Spleen (tissue), 7 donors: Measurements from ENCODE around the gene SMC1A.

Experiments used
- POLR2A ChIP-seq, 3 donors: fragments of 450-650 bp; IDR thresholded peaks; one replicate each; pipeline ENCODE4 v1.5.1; 2017; ENCODE audit warnings: antibody characterized with exemption in 3 of 3, mild to moderate bottlenecking in 1 of 3
- TF ChIP-seq, protein P1 (sequence below), 11 experiments: fragments of 200-600 bp in 7 of 11; fragments of 450-650 bp in 4 of 11; sonication (generic) in 4 of 11; IDR thresholded peaks in 8 of 11; conservative IDR thresholded peaks in 3 of 11; 1 replicate in 7 of 11; 2 replicates in 4 of 11; pipeline versions ENCODE4 v1.4.0 to v1.8.0; 2016 to 2021; ENCODE audit warnings: antibody characterized with exemption in 11 of 11, inconsistent platforms in 4 of 11, mild to moderate bottlenecking in 1 of 11
- donor health status: DM: no; HTN: no; CAD: no; lungs with moderate emphysema.
- donor health status: DM: no; HTN: no; CAD: no.
- donor health status: DM: no; HTN: no; CAD: no.

- TF ChIP-seq, protein P1, sequence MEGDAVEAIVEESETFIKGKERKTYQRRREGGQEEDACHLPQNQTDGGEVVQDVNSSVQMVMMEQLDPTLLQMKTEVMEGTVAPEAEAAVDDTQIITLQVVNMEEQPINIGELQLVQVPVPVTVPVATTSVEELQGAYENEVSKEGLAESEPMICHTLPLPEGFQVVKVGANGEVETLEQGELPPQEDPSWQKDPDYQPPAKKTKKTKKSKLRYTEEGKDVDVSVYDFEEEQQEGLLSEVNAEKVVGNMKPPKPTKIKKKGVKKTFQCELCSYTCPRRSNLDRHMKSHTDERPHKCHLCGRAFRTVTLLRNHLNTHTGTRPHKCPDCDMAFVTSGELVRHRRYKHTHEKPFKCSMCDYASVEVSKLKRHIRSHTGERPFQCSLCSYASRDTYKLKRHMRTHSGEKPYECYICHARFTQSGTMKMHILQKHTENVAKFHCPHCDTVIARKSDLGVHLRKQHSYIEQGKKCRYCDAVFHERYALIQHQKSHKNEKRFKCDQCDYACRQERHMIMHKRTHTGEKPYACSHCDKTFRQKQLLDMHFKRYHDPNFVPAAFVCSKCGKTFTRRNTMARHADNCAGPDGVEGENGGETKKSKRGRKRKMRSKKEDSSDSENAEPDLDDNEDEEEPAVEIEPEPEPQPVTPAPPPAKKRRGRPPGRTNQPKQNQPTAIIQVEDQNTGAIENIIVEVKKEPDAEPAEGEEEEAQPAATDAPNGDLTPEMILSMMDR (IDR thresholded peaks at IDR 0.05 in 8 of 11, conservative IDR thresholded peaks at IDR 0.05 in 3 of 11): no peak
- TF ChIP-seq POLR2A (IDR thresholded peaks at IDR 0.05): no peak
Measured at GRCh38 chrX:53421125-53421524, 1.3 kb downstream of the SMC1A start.
